K562 (cell line): ENCODE results near the gene SOSTDC1. TPM values are rescaled to one million over a fixed set of nuclear protein-coding genes. Genes with fewer than 3 reads are reported as not detected.

Source experiments
- ATAC-seq: fragments of 200-7000 bp; cut with Tn5 transposase; 3 replicates; pipeline ENCODE4 v1.9.1; 2020; ENCODE audit warnings: moderate library complexity
- BruUV-seq: library from RNA; stranded (reverse); fragments of 400-500 nt; replicated peaks from 2 replicates; lab custom pipeline; 2021; lab: Mats Ljungman, UMichigan
- CTCF ChIA-PET: fragments of 300-600 bp; formaldehyde crosslinking; extraction: SDS; loops from one replicate; lab custom pipeline; 2021; ENCODE audit warnings: low intra/inter-chr PET ratio; lab: Yijun Ruan, JAX
- POLR2A ChIA-PET: fragments of 300-600, 350-650 bp; sonication (Branson Sonifier 250); formaldehyde crosslinking; extraction: SDS; loops from one replicate; lab custom pipeline; 2021; ENCODE audit warnings: antibody characterized with exemption, inconsistent platforms; lab: Yijun Ruan, JAX
- DNase-seq, 4 experiments: peaks; one replicate each; pipeline versions ENCODE4 v3.0.0 to v3.0.0-alpha.2; 2011 to 2018; ENCODE audit warnings: low spot score in 3 of 4, mixed read lengths in 3 of 4; ENCODE audit errors: extremely low read depth in 1 of 4
- FAIRE-seq: peaks from 2 replicates; lab custom pipeline; 2011; peaks lifted over from hg19 to GRCh38; lab: Jason Lieb, UNC
- H2AFZ ChIP-seq: 2 replicates; pipeline ENCODE4 v1.6.0; 2011; ENCODE audit warnings: low read depth, low read length, control low read depth, inconsistent platforms
- H3K27ac ChIP-seq: fragments of 200-600 bp; 3 replicates; pipeline ENCODE4 v1.8.0; 2011; ENCODE audit warnings: low read depth, mild to moderate bottlenecking, control low read depth, inconsistent platforms, low read length, moderate library complexity, mixed read lengths; ENCODE audit errors: extremely low read depth
- H3K27me3 ChIP-seq, 2 experiments: fragments of 300-600 bp in 1 of 2; 2 replicates in 1 of 2; 3 replicates in 1 of 2; pipeline versions ENCODE4 v1.6.0 to v1.8.0; 2011; ENCODE audit warnings: inconsistent platforms in 2 of 2, low read length in 2 of 2, mild to moderate bottlenecking in 1 of 2, mixed read lengths in 1 of 2, moderate library complexity in 1 of 2; ENCODE audit not compliant: control insufficient read depth in 2 of 2, insufficient read depth in 2 of 2
- H3K36me3 ChIP-seq: fragments of 300-600 bp; 3 replicates; pipeline ENCODE4 v1.8.0; 2011; ENCODE audit warnings: mild to moderate bottlenecking, low read length, inconsistent platforms; ENCODE audit not compliant: control insufficient read depth, insufficient read depth
- H3K4me1 ChIP-seq, 2 experiments: fragments of 200-600 bp in 1 of 2; replicated peaks in 1 of 2; 2 replicates in 1 of 2; 3 replicates in 1 of 2; pipeline versions ENCODE4 v1.5.1 to v1.8.0; 2011; ENCODE audit warnings: inconsistent platforms in 2 of 2, low read length in 2 of 2, mild to moderate bottlenecking in 1 of 2, mixed read lengths in 1 of 2, moderate library complexity in 1 of 2; ENCODE audit not compliant: control insufficient read depth in 2 of 2, insufficient read depth in 2 of 2
- H3K4me2 ChIP-seq: 2 replicates; pipeline ENCODE4 v1.6.1; 2011; ENCODE audit warnings: low read length, control low read depth, inconsistent platforms, mixed read lengths; ENCODE audit not compliant: insufficient read depth
- H3K4me3 ChIP-seq: fragments of 200-600 bp; sonication (generic), shearing (Covaris generic); 2 replicates; pipeline ENCODE4 v1.5.1; 2016; ENCODE audit warnings: control low read depth, inconsistent platforms
- H3K79me2 ChIP-seq: fragments of 200-600 bp; 3 replicates; pipeline ENCODE4 v1.8.0; 2011; ENCODE audit warnings: low read length, inconsistent platforms; ENCODE audit not compliant: control insufficient read depth, insufficient read depth
- H3K9ac ChIP-seq, 2 experiments: 2 replicates each; pipeline versions ENCODE4 v1.6.0 to v1.6.1; 2011; ENCODE audit warnings: low read depth in 2 of 2, low read length in 2 of 2, control low read depth in 1 of 2, inconsistent platforms in 1 of 2, mild to moderate bottlenecking in 1 of 2, mixed read lengths in 1 of 2; ENCODE audit not compliant: insufficient read depth in 1 of 2
- H3K9me1 ChIP-seq: one replicate; pipeline ENCODE4 v1.6.0; 2011; ENCODE audit warnings: inconsistent platforms, mild to moderate bottlenecking, low read length, moderate library complexity; ENCODE audit not compliant: control insufficient read depth, insufficient read depth
- H3K9me3 ChIP-seq: replicated peaks from 2 replicates; pipeline ENCODE4 v1.5.1; 2011; ENCODE audit warnings: low read depth, low read length, inconsistent platforms; ENCODE audit not compliant: control insufficient read depth, insufficient read depth
- H4K20me1 ChIP-seq: replicated peaks from 2 replicates; pipeline ENCODE4 v1.6.1; 2011; ENCODE audit warnings: low read length, inconsistent platforms, mixed read lengths; ENCODE audit not compliant: control insufficient read depth, insufficient read depth
- ASH1L ChIP-seq: fragments of 450-650 bp; IDR thresholded peaks from 2 replicates; pipeline ENCODE4 v1.6.1; 2018; ENCODE audit warnings: borderline replicate concordance, mild to moderate bottlenecking, low read depth; ENCODE audit not compliant: partially characterized antibody
- ATF7 ChIP-seq: fragments of 450-650 bp; IDR thresholded peaks from 2 replicates; pipeline ENCODE4 v1.7.1; 2014; ENCODE audit warnings: mild to moderate bottlenecking, moderate library complexity
- HDAC3 ChIP-seq: fragments of 450-650 bp; IDR thresholded peaks from 2 replicates; pipeline ENCODE4 v1.6.1; 2018; ENCODE audit warnings: borderline replicate concordance, mild to moderate bottlenecking, moderate library complexity; ENCODE audit not compliant: partially characterized antibody
- HOXB6 ChIP-seq: fragments of 250-450 bp; sonication (Bioruptor Pico); IDR thresholded peaks from 2 replicates; pipeline ENCODE4 v1.5.1; 2022; ENCODE audit warnings: mild to moderate bottlenecking, borderline replicate concordance
- PTTG1 ChIP-seq: fragments of 450-650 bp; IDR thresholded peaks from 2 replicates; pipeline ENCODE4 v1.6.1; 2016; ENCODE audit warnings: low read depth, mild to moderate bottlenecking, missing genetic modification characterization, missing compliant biosample characterization
- RBBP5 ChIP-seq: fragments of 200-600 bp; sonication (generic); IDR thresholded peaks from 2 replicates; pipeline ENCODE4 v1.6.1; 2012; ENCODE audit warnings: borderline replicate concordance, mild to moderate bottlenecking, low read length, control low read depth, inconsistent platforms; ENCODE audit not compliant: insufficient read depth, poor library complexity, severe bottlenecking
- ZNF124 ChIP-seq: sonication (generic); formaldehyde crosslinking; IDR thresholded peaks from 2 replicates; pipeline ENCODE4 v1.8.1; 2022; ENCODE audit warnings: missing genetic modification reagents
- ZNF175 ChIP-seq: fragments of 200-800 bp; sonication (Bioruptor generic); IDR thresholded peaks from 2 replicates; pipeline ENCODE4 v1.6.1; 2016; ENCODE audit warnings: low read depth, mild to moderate bottlenecking, missing genetic modification characterization, missing compliant biosample characterization
- ZNF184 ChIP-seq: sonication (generic); formaldehyde crosslinking; IDR thresholded peaks from 2 replicates; pipeline ENCODE4 v1.5.0; 2020; ENCODE audit warnings: missing genetic modification reagents
- WGBS: fragments of 100-300 bp; shearing (Covaris generic); methylation state at CpG from one replicate; pipeline ENCODE4 v1.1.6; 2016; ENCODE audit warnings: low coverage, mixed read lengths; ENCODE audit not compliant: insufficient coverage; ENCODE audit errors: missing lambda C conversion rate; 5-methylcytosine and 5-hydroxymethylcytosine counted together
- in situ Hi-C: fragments of 300-500 bp; cut with MboI; formaldehyde crosslinking; loops from 4 replicates; pipeline ENCODE4 v1.15.0; 2018; ENCODE audit warnings: inconsistent platforms, mixed read lengths
- intact Hi-C: fragments of 100-400 bp; cut with micrococcal nuclease; formaldehyde crosslinking; loops from 2 replicates; pipeline ENCODE4 v1.14.2; 2022
- polyA plus RNA-seq, 8 experiments: library from polyadenylated mRNA; depleted of rRNA in 4 of 8; stranded (reverse) in 5 of 8; unstranded in 3 of 8; fragments of >200 nt; fragmentation: Nextera tagmentation in 2 of 8; fragmentation: Illumina TruSeq in 1 of 8; extraction: Ambion mirVana in 2 of 8; extraction: Trizol in 1 of 8; gene quantifications; 2 replicates each; pipeline versions ENCODE4 v1.2.1 to v1.2.3, GENCODE V29; 2011 to 2014; ENCODE audit warnings: inconsistent platforms in 1 of 8, missing spikeins in 1 of 8
- total RNA-seq, 7 experiments: library from RNA; depleted of rRNA in 6 of 7; stranded (reverse); fragments of >200 nt in 6 of 7; fragmentation: Illumina TruSeq in 2 of 7; extraction: Trizol in 2 of 7; gene quantifications; 2 replicates each; pipeline versions ENCODE4 v1.2.1 to v1.2.3, GENCODE V29; 2011 to 2021; ENCODE audit warnings: low replicate concordance in 1 of 7
- TF ChIP-seq, protein P1 (sequence below), 3 experiments: fragments of 200-800 bp in 1 of 3; fragments of 250-450 bp in 1 of 3; fragments of 450-650 bp in 1 of 3; sonication (Bioruptor Pico) in 1 of 3; sonication (Bioruptor generic) in 1 of 3; formaldehyde crosslinking in 1 of 3; IDR thresholded peaks; 2 replicates each; pipeline versions ENCODE4 v1.6.1 to v1.8.0; 2016 to 2022; ENCODE audit warnings: mild to moderate bottlenecking in 2 of 3, missing genetic modification characterization in 2 of 3, missing compliant biosample characterization in 1 of 3, moderate library complexity in 1 of 3
- TF ChIP-seq, protein P2 (sequence below): sonication (generic); formaldehyde crosslinking; IDR thresholded peaks from 2 replicates; pipeline ENCODE4 v1.8.0; 2022; ENCODE audit warnings: mild to moderate bottlenecking, missing genetic modification reagents

Gene SOSTDC1
- total and polyA plus RNA-seq, 9 of the 15 experiments (the other 6 are each of a cell fraction or from before 2014, with no cell fraction given): 8.3 to 48.6 (median 15.9) TPM

- intact Hi-C loops: loop anchor here (1.0 to 10.0 kb wide), 3 partner anchors 152 to 334 kb away; partner anchors contain the start of genes ANKMY2, BZW2 and TSPAN13
- H3K4me3 ChIP-seq: peak overlapping the region; percentile 66
- DNase-seq (peak; percentile 85 to 97 (median 90)), FAIRE-seq (peak; percentile 95), ATAC-seq (peak; percentile 87)
- H3K79me2 ChIP-seq: peaks cover 63% of the 10 kb centered on the region
- no peaks in the 10 kb centered on the region; the same call in 2 of the 3 replicates for H3K36me3 ChIP-seq
- no peaks in the 10 kb centered on the region for H3K27me3 ChIP-seq
- no peaks in the 10 kb centered on the region for H3K9me1 ChIP-seq
- H3K4me1 ChIP-seq: peaks cover 23 to 46% of the 10 kb centered on the region in 2 experiments
- H3K9me3 ChIP-seq: no peaks in the 10 kb centered on the region; the same call in 1 of the 2 replicates
- peak overlapping the region; percentile 97 for H2AFZ ChIP-seq
- BruUV-seq: TSS peak; percentile 78
- ChIA-PET CTCF (interaction anchor here (0.7 kb wide), 1 partner anchor 145 kb away, joined by 3 read pairs; no protein-coding TSS in a partner anchor), POLR2A (interaction anchor here (0.6 to 3.3 kb wide), 18 partner anchors 10 to 334 kb away, joined by 3 to 24 read pairs (median 4); partner anchors contain the start of genes ANKMY2 and BZW2)
- peak overlapping the region; percentile 95 for H3K4me2 ChIP-seq
- peak overlapping the region; percentile 97 for H3K27ac ChIP-seq
- 1% methylated on average over 45 of the region's 56 CpGs for WGBS
- no peaks in the 10 kb centered on the region for H4K20me1 ChIP-seq
- in situ Hi-C loops: no loop called here
- peak overlapping the region; percentile 89 to 95 for H3K9ac ChIP-seq
- TF ChIP-seq PTTG1 (tag) (no peak), ZNF175 (CRISPR knock-in tag) (peak; percentile 14; the same call in 1 of the 2 replicates), HOXB6 (CRISPR knock-in tag) (no peak), RBBP5 (no peak), HDAC3 (peak; percentile 20), ZNF124 (CRISPR knock-in tag) (no peak), ZNF184 (CRISPR knock-in tag) (no peak), ASH1L (no peak), ATF7 (peak; percentile 59)
- TF ChIP-seq, protein P1, sequence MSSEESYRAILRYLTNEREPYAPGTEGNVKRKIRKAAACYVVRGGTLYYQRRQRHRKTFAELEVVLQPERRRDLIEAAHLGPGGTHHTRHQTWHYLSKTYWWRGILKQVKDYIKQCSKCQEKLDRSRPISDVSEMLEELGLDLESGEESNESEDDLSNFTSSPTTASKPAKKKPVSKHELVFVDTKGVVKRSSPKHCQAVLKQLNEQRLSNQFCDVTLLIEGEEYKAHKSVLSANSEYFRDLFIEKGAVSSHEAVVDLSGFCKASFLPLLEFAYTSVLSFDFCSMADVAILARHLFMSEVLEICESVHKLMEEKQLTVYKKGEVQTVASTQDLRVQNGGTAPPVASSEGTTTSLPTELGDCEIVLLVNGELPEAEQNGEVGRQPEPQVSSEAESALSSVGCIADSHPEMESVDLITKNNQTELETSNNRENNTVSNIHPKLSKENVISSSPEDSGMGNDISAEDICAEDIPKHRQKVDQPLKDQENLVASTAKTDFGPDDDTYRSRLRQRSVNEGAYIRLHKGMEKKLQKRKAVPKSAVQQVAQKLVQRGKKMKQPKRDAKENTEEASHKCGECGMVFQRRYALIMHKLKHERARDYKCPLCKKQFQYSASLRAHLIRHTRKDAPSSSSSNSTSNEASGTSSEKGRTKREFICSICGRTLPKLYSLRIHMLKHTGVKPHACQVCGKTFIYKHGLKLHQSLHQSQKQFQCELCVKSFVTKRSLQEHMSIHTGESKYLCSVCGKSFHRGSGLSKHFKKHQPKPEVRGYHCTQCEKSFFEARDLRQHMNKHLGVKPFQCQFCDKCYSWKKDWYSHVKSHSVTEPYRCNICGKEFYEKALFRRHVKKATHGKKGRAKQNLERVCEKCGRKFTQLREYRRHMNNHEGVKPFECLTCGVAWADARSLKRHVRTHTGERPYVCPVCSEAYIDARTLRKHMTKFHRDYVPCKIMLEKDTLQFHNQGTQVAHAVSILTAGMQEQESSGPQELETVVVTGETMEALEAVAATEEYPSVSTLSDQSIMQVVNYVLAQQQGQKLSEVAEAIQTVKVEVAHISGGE (CRISPR knock-in tag; IDR thresholded peaks at IDR 0.05): peak in 1 of 3 experiments; percentile 18; a peak in 1 of 6 replicates
- TF ChIP-seq, protein P2, sequence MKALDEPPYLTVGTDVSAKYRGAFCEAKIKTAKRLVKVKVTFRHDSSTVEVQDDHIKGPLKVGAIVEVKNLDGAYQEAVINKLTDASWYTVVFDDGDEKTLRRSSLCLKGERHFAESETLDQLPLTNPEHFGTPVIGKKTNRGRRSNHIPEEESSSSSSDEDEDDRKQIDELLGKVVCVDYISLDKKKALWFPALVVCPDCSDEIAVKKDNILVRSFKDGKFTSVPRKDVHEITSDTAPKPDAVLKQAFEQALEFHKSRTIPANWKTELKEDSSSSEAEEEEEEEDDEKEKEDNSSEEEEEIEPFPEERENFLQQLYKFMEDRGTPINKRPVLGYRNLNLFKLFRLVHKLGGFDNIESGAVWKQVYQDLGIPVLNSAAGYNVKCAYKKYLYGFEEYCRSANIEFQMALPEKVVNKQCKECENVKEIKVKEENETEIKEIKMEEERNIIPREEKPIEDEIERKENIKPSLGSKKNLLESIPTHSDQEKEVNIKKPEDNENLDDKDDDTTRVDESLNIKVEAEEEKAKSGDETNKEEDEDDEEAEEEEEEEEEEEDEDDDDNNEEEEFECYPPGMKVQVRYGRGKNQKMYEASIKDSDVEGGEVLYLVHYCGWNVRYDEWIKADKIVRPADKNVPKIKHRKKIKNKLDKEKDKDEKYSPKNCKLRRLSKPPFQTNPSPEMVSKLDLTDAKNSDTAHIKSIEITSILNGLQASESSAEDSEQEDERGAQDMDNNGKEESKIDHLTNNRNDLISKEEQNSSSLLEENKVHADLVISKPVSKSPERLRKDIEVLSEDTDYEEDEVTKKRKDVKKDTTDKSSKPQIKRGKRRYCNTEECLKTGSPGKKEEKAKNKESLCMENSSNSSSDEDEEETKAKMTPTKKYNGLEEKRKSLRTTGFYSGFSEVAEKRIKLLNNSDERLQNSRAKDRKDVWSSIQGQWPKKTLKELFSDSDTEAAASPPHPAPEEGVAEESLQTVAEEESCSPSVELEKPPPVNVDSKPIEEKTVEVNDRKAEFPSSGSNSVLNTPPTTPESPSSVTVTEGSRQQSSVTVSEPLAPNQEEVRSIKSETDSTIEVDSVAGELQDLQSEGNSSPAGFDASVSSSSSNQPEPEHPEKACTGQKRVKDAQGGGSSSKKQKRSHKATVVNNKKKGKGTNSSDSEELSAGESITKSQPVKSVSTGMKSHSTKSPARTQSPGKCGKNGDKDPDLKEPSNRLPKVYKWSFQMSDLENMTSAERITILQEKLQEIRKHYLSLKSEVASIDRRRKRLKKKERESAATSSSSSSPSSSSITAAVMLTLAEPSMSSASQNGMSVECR (CRISPR knock-in tag): peak; percentile 52; the same call in 1 of the 2 replicates
Measured at GRCh38 chr7:16420649-16421332, 44.7 kb downstream of the SOSTDC1 start.
